Measurements from ENCODE around the gene SSH2. TPM values are rescaled to one million over a fixed set of nuclear protein-coding genes. Genes with fewer than 3 reads are reported as not detected.
"Not testable (repeated sequence)": the region's sequence is repeated elsewhere in the genome, so short reads cannot be mapped to it uniquely, and the experiment has no call there.

The SSH2 gene
- total RNA-seq, 4 donors from 2014 or later, result 30.2 to 38.6 (median 35.5) TPM

DNA sequence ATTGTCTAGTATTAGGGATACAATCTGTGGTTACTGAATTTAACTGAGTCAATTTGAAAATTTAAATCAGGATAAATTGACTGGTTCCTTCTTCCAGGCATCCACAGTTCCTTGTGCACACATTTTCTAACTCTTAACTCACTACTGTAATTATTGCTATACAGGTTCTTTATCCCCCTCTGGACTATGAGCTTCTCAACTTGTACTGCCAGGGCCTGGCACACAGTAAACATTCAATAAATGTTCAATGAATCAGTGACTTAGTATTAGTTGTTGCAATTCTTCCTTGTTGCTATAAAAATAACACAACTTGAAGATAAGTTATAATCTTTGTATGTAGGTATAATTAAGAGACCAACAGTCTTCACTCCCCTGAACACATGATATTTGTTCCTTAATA is 67.9 kb downstream of the SSH2 start:
- peaks cover 3 to 7% of the 10 kb centered on the region in 2 donors for H3K4me1 ChIP-seq
- H3K4me3 ChIP-seq (replicated peaks in 1 of 3), result no peak overlapping the region
- no peaks in the 10 kb centered on the region for H3K9me3 ChIP-seq
- TF ChIP-seq POLR2A (IDR thresholded peaks at IDR 0.05), result no peak
- TF ChIP-seq, protein P1, sequence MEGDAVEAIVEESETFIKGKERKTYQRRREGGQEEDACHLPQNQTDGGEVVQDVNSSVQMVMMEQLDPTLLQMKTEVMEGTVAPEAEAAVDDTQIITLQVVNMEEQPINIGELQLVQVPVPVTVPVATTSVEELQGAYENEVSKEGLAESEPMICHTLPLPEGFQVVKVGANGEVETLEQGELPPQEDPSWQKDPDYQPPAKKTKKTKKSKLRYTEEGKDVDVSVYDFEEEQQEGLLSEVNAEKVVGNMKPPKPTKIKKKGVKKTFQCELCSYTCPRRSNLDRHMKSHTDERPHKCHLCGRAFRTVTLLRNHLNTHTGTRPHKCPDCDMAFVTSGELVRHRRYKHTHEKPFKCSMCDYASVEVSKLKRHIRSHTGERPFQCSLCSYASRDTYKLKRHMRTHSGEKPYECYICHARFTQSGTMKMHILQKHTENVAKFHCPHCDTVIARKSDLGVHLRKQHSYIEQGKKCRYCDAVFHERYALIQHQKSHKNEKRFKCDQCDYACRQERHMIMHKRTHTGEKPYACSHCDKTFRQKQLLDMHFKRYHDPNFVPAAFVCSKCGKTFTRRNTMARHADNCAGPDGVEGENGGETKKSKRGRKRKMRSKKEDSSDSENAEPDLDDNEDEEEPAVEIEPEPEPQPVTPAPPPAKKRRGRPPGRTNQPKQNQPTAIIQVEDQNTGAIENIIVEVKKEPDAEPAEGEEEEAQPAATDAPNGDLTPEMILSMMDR (IDR thresholded peaks at IDR 0.05), result no peak
- no peaks in the 10 kb centered on the region for H3K36me3 ChIP-seq
- no peak overlapping the region for H3K27ac ChIP-seq
- H3K27me3 ChIP-seq, result no peaks in the 10 kb centered on the region
- no peak for DNase-seq
- intact Hi-C loops (cut with DNase I), result no loop called here

DNA sequence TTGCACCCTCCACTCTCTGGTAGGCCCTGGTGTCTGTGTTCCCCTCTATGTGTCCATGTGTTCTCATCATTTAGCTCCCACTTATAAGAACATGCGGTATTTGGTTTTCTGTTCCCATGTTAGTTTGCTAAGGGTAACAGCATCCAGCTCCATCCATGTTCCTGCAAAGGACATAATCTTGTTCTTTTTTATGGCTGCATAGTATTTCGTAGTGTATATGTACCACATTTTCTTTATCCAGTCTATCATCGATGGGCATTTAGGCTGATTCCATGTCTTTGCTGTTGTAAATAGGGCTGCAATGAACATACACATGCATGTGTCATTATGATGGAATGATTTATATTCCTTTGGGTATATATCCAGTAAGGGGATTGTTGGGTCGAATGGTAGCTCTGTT is 70.6 kb downstream of the SSH2 start:
- not testable (repeated sequence) for H3K4me1 ChIP-seq, H3K27ac ChIP-seq
- 80 to 88% methylated on average over 4 of the region's 4 CpGs for WGBS, 2 donors

DNA sequence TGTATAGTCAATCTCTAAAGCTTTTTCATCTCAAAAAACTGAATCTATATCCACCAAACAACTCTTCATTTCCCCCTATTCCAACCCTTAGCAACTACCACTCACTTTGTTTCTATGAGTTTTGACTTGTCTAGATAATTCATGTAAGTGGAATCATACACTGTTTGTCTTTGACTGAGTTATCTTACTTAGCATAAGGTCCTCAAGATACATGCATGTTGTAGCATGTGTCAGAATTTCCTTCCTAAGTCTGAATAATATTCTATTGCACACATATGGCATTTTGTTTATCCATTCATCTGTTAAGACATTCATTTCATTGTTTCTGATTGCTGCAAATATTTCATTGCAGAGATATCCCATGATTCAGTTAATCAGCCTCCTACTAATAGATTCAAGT is 72.2 kb downstream of the SSH2 start:
- Histone ChIP-seq H3K9me3 (no peaks in the 10 kb centered on the region), H3K27me3 (no peaks in the 10 kb centered on the region), H3K36me3 (no peaks in the 10 kb centered on the region), H3K4me1 (no peaks in the 10 kb centered on the region), H3K27ac (no peak overlapping the region), H3K4me3 (replicated peaks in 1 of 3) (no peak overlapping the region)
- TF ChIP-seq, protein P1 (IDR thresholded peaks at IDR 0.05), result no peak
- no peak for TF ChIP-seq POLR2A (IDR thresholded peaks at IDR 0.05)
- DNase-seq, result no peak
- intact Hi-C loops (cut with DNase I), result no loop called here

More for the DNA sequence above, 70.6 kb downstream of the SSH2 start:
- DNase-seq; H3K9me3 ChIP-seq; intact Hi-C loops (cut with DNase I); H3K27me3 ChIP-seq; H3K36me3 ChIP-seq; H3K4me3 ChIP-seq (replicated peaks in 1 of 3): not testable (repeated sequence)

DNA sequence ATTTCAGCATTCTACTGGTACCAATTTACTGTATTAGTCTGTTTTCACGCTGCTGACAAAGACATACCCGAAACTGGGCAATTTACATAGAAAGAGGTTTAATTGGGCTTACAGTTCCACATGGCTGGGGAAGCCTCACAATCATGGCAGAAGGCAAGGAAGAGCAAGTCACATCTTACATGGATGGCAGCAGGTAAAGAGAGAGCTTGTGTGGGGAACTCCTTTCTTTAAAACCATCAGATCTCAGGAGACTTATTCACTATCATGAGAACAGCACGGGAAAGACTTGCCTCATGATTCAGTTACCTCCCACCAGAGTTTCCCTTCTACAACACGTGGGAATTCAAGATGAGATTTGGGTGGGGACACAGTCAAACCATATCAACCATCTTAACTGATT is 72.9 kb downstream of the SSH2 start:
- H3K9me3 ChIP-seq; intact Hi-C loops (cut with DNase I); H3K4me3 ChIP-seq (replicated peaks in 1 of 3); DNase-seq; H3K27me3 ChIP-seq; H3K36me3 ChIP-seq; H3K27ac ChIP-seq; H3K4me1 ChIP-seq: not testable (repeated sequence)
- WGBS, 2 donors, result 91 to 98% methylated on average over 4 of the region's 4 CpGs

DNA sequence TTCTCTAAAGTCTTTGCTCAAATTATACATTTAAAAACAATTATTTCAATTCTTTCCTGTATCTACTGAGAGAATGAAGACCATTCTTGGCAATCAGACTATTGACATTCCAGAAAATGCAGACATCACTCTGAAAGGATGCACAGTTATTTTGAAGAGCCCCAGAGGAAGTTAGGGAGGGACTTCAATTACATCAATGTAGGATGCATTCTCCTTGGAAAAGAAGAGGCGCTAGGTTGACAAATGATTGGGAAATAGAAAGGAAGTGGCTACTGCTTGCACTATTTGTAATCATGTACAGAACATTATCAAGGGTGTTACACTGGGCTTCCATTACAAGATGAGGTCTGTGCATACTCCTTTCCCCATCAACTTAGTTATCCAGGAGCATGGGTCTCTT is 74.3 kb downstream of the SSH2 start:
- WGBS, 2 donors, result 80 to 82% methylated on average over 1 of the region's 1 CpG
- no peak overlapping the region for H3K27ac ChIP-seq
- H3K9me3 ChIP-seq, result no peaks in the 10 kb centered on the region
- DNase-seq, result no peak
- H3K27me3 ChIP-seq, result no peaks in the 10 kb centered on the region
- H3K4me1 ChIP-seq, result no peaks in the 10 kb centered on the region
- intact Hi-C loops (cut with DNase I), result no loop called here
- H3K4me3 ChIP-seq (replicated peaks in 1 of 3), result no peak overlapping the region
- no peaks in the 10 kb centered on the region for H3K36me3 ChIP-seq
- TF ChIP-seq, protein P1 (IDR thresholded peaks at IDR 0.05), result no peak
- no peak for TF ChIP-seq POLR2A (IDR thresholded peaks at IDR 0.05)

DNA sequence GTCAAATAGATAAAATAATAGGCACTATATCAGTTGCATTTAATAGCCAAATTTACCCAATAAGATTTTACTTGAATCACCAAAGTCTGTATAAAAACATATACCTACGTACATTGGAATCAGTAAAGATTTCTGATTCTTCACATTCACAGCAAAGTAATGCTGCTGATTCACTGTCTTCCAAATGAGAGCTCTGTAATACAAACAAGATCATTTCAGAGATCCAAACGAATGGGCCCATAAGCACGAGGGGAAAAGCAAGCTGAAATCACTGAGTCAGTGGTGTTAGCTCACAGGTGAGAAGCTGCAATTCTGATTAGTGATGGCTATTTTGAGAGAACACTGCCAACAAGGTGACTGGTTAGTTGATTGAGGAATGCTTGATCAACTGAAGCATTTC is 81.3 kb downstream of the SSH2 start:
- Histone ChIP-seq H3K27me3 (no peaks in the 10 kb centered on the region), H3K27ac (no peak overlapping the region), H3K9me3 (no peaks in the 10 kb centered on the region), H3K4me1 (peaks cover 14 to 19% of the 10 kb centered on the region in 2 donors), H3K4me3 (replicated peaks in 1 of 3) (no peak overlapping the region), H3K36me3 (no peaks in the 10 kb centered on the region)
- intact Hi-C loops (cut with DNase I), result no loop called here
- DNase-seq, result no peak
- WGBS, 2 donors, result 71 to 74% methylated on average over 3 of the region's 3 CpGs
- TF ChIP-seq, protein P1 (IDR thresholded peaks at IDR 0.05), result no peak
- TF ChIP-seq POLR2A (IDR thresholded peaks at IDR 0.05), result no peak

Data from thyroid gland (tissue), 4 donors.